HFFc6 (cell line): ENCODE results near the gene FGF22. TPM values are rescaled to one million over a fixed set of nuclear protein-coding genes. Genes with fewer than 3 reads are reported as not detected.

Source experiments
- DNase-seq: peaks from one replicate; pipeline ENCODE4 v3.0.0-alpha.2; 2018
- H3K27ac Mint-ChIP-seq: 2 replicates; pipeline ENCODE4 v1.8.0; 2020; ENCODE audit warnings: mild to moderate bottlenecking, mixed read lengths
- H3K27me3 Mint-ChIP-seq: 2 replicates; pipeline ENCODE4 v1.8.0; 2021; ENCODE audit warnings: mild to moderate bottlenecking, moderate library complexity, mixed read lengths; ENCODE audit not compliant: insufficient read depth
- H3K36me3 Mint-ChIP-seq: 2 replicates; pipeline ENCODE4 v1.8.0; 2021; ENCODE audit warnings: low read depth, mixed read lengths
- H3K4me1 Mint-ChIP-seq: 2 replicates; pipeline ENCODE4 v1.8.0; 2020; ENCODE audit warnings: low read depth, mixed read lengths
- H3K4me3 Mint-ChIP-seq: 2 replicates; pipeline ENCODE4 v1.8.0; 2020; ENCODE audit warnings: mild to moderate bottlenecking, moderate library complexity, mixed read lengths
- H3K9me3 Mint-ChIP-seq: 2 replicates; pipeline ENCODE4 v1.8.0; 2020; ENCODE audit warnings: mild to moderate bottlenecking, mixed read lengths
- CTCF ChIP-seq: fragments of 200-600 bp; sonication (generic); IDR thresholded peaks from 2 replicates; pipeline ENCODE4 v1.5.0; 2021; ENCODE audit warnings: antibody characterized with exemption, mild to moderate bottlenecking
- total RNA-seq, 6 experiments: library from RNA; stranded (reverse); fragmentation: NEBNext Ultra II Directional; extraction: Animal tissue kit (Norgen Biotek cat#: 25700); gene quantifications; 2 replicates in 1 of 6; 3 replicates in 5 of 6; pipeline ENCODE4 v1.2.3, GENCODE V29; 2021

FGF22 gene
- total RNA-seq, 6 experiments from 2014 or later: 0.17 to 0.18 TPM; not detected in 4

DNA sequence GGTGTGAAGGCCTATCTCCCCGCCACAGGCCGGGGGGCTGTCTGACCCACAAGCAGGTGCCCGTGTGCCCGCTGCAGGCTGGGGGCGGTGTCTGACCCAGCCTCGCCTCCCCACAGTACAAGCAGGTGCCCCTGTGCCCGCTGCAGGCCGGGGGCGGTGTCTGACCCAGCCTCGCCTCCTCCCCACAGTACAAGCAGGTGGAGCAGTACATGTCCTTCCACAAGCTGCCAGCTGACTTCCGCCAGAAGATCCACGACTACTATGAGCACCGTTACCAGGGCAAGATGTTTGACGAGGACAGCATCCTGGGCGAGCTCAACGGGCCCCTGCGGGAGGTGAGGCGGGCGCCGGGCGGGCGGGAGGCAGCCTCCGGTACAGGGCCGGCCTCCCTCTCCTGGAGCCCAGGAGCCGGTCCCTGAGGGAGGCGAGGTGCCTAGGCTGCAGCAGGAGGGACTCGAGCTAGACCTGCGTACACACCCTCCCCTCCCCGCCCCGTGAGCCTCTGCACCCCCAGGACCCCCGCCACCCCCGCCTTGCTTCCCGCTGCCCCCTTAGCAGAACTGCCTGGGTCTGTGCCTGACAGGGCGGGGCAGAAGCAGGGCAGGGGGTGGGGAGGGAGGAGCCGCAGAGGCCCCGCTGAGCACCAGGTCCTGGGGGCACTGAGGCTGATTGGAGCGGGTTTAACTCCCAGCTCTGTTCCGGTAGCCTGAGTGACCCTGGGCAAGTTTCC, 29.4 kb upstream of the FGF22 start:
- H3K27me3 Mint-ChIP-seq: peaks cover 5% of the 10 kb centered on the region
- H3K9me3 Mint-ChIP-seq: no peaks in the 10 kb centered on the region
- peaks cover 18% of the 10 kb centered on the region for H3K4me1 Mint-ChIP-seq
- no peak for DNase-seq
- no peak overlapping the region; the same call in 1 of the 2 replicates for H3K4me3 Mint-ChIP-seq
- TF ChIP-seq CTCF: no peak
- peaks cover 8% of the 10 kb centered on the region for H3K36me3 Mint-ChIP-seq
- peak overlapping the region; percentile 96 for H3K27ac Mint-ChIP-seq

GRCh38 chr19:610801-611480, 28.7 kb upstream of the FGF22 start:
- H3K4me3 Mint-ChIP-seq: peak overlapping the region; percentile 65
- no peak for TF ChIP-seq CTCF
- peak; percentile 69 for DNase-seq

DNA sequence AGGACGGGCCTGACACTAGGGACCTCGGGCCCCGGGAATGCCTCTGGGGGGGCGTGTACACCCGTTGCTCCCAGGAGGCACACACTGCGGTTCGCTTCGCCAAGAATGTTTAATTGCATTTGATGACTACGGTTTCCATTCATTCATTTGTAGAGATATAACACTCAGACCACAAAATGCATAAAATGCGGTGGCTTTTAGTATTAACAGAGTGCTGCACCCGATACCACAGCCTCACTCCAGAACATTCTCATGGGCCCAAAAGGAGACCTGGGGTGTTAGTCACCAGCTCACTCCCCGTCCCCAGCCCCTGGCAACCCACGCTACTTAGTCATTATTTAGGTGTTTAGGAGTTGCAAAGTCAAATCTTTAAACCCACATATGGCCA, 28.2 kb upstream of the FGF22 start:
- H3K36me3 Mint-ChIP-seq: peaks cover 8% of the 10 kb centered on the region
- H3K27ac Mint-ChIP-seq: peak overlapping the region; percentile 96

More at GRCh38 chr19:610801-611480, 28.7 kb upstream of the FGF22 start:
- Mint-ChIP-seq H3K27me3 (peaks cover 5% of the 10 kb centered on the region), H3K4me1 (peaks cover 18% of the 10 kb centered on the region), H3K27ac (peak overlapping the region; percentile 96), H3K36me3 (peaks cover 8% of the 10 kb centered on the region), H3K9me3 (no peaks in the 10 kb centered on the region)

GRCh38 chr19:612941-613340, 26.7 kb upstream of the FGF22 start:
- TF ChIP-seq CTCF: no peak
- Mint-ChIP-seq H3K36me3 (peaks cover 8% of the 10 kb centered on the region), H3K4me3 (no peak overlapping the region)

More for the DNA sequence above, 28.2 kb upstream of the FGF22 start:
- no peaks in the 10 kb centered on the region for H3K9me3 Mint-ChIP-seq
- peaks cover 5% of the 10 kb centered on the region for H3K27me3 Mint-ChIP-seq
- H3K4me1 Mint-ChIP-seq: peaks cover 18% of the 10 kb centered on the region
- peak overlapping the region; percentile 65 for H3K4me3 Mint-ChIP-seq
- TF ChIP-seq CTCF: no peak
- peak; percentile 99 for DNase-seq

DNA sequence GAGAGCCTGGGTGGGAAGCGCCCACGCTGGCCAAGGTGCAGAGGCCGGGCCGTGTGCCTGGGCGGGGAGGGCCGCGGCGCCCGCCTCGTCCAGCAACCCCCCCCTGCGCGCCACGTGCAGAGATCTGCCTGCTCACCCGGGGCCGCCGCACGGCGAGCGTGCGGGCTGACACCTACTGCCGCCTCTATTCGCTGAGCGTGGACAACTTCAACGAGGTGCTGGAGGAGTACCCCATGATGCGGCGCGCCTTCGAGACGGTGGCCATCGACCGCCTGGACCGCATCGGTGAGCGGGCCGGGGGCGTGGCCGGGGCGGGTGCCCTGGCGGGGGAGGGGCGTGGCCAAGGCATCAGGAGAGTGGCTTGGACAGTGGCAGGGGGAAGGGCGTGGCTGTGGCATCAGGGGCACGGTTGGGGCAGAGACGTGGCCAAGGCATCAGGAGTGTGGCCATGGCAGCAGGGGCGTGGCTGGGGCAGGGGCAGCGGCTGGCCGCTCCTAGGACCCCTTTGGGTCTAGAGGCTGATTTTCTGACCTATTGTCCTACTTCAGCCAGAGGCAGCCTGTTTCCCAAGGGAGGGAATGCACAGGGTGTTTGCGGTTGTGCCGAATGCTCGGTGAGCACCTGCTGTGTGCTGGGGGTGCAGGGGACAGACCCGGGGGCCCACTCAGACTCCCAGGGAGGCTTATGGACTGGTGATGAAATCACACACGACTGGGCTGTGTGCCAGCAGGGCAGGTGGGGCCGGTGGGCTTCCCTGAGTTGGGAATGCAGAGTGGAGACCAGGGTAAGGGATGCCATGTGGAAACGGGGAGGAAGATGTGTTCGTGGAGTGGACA, 25.7 kb upstream of the FGF22 start:
- Mint-ChIP-seq H3K27me3 (peaks cover 5% of the 10 kb centered on the region), H3K9me3 (no peaks in the 10 kb centered on the region), H3K4me3 (no peak overlapping the region), H3K36me3 (peaks cover 12% of the 10 kb centered on the region), H3K4me1 (peaks cover 18% of the 10 kb centered on the region), H3K27ac (no peak overlapping the region)
- no peak for DNase-seq
- no peak for TF ChIP-seq CTCF

More at GRCh38 chr19:612941-613340, 26.7 kb upstream of the FGF22 start:
- DNase-seq: no peak
- Mint-ChIP-seq H3K9me3 (no peaks in the 10 kb centered on the region), H3K27me3 (peaks cover 5% of the 10 kb centered on the region), H3K4me1 (peaks cover 18% of the 10 kb centered on the region), H3K27ac (peak overlapping the region; percentile 45; the same call in 1 of the 2 replicates)
